NCI-H1092 (cell line): ENCODE data around the gene RPS2.

Experiments used
- DNase-seq: peaks from one replicate; lab custom pipeline; 2025; lab: John Stamatoyannopoulos, UW

RPS2 gene

GRCh38 chr16:1998852-1999801 is 34.5 kb upstream of the RPS2 start:
- DNase-seq, result no peak

- no peak for DNase-seq
Observed at GRCh38 chr16:1998360-1998835, 33.8 kb upstream of the RPS2 start.

- DNase-seq, result no peak
Observed at GRCh38 chr16:1997494-1998359, 33.1 kb upstream of the RPS2 start.

- no peak for DNase-seq
Observed at GRCh38 chr16:1993731-1994131, 29.1 kb upstream of the RPS2 start.

GRCh38 chr16:1992704-1993317 is 28.2 kb upstream of the RPS2 start:
- no peak for DNase-seq

- DNase-seq, result no peak
Observed at GRCh38 chr16:1991948-1992703, 27.5 kb upstream of the RPS2 start.

- no peak for DNase-seq
Observed at GRCh38 chr16:1991588-1991947, 26.9 kb upstream of the RPS2 start.

GRCh38 chr16:1991135-1991551 is 26.5 kb upstream of the RPS2 start:
- no peak for DNase-seq

GRCh38 chr16:1990351-1991134 is 25.9 kb upstream of the RPS2 start:
- DNase-seq, result no peak

- no peak for DNase-seq
Observed at GRCh38 chr16:1990101-1990350, 25.4 kb upstream of the RPS2 start.

GRCh38 chr16:1989209-1990100 is 24.8 kb upstream of the RPS2 start, which contains the start of gene SYNGR3:
Gene SYNGR3, plus strand, starts transcription at chr16:1989970. Its CDS starts 133 bp downstream, at chr16:1990103.
- no peak for DNase-seq

- DNase-seq, result no peak
Observed at GRCh38 chr16:1987198-1987597, 22.6 kb upstream of the RPS2 start.

GRCh38 chr16:1985466-1986150 is 21.0 kb upstream of the RPS2 start:
- no peak for DNase-seq

GRCh38 chr16:1984347-1985225 is 20.0 kb upstream of the RPS2 start:
- DNase-seq, result no peak

GRCh38 chr16:1983544-1984346 is 19.1 kb upstream of the RPS2 start, which contains the start of gene GFER:
Gene GFER, plus strand, starts transcription at chr16:1984193. Its CDS starts 26 bp downstream, at chr16:1984219.
- DNase-seq, result peak; percentile 82

GRCh38 chr16:1982991-1983543 is 18.4 kb upstream of the RPS2 start:
- no peak for DNase-seq

GRCh38 chr16:1982013-1982433 is 17.4 kb upstream of the RPS2 start:
- peak; percentile 41 for DNase-seq
